Breast epithelium (tissue), 4 donors: Measurements from ENCODE around the gene SHCBP1. TPM values are rescaled to one million over a fixed set of nuclear protein-coding genes. Genes with fewer than 3 reads are reported as not detected.

Experiments used
- DNase-seq, 2 donors: peaks; one replicate each; pipeline ENCODE4 v3.0.0-alpha.2; 2019; ENCODE audit warnings: low spot score in 2 of 2
- H3K27ac ChIP-seq, 2 donors: fragments of 200-600 bp; sonication (generic) in 1 of 2; one replicate each; pipeline ENCODE4 v1.5.1; 2016 to 2019; ENCODE audit warnings: mild to moderate bottlenecking in 1 of 2
- H3K27me3 ChIP-seq, 2 donors: fragments of 200-600 bp; sonication (generic) in 1 of 2; one replicate each; pipeline versions ENCODE4 v1.5.1 to v1.6.0; 2017 to 2019; ENCODE audit warnings: control low read depth in 1 of 2, mild to moderate bottlenecking in 1 of 2
- H3K36me3 ChIP-seq: fragments of 200-600 bp; one replicate; pipeline ENCODE4 v1.5.1; 2019
- H3K4me1 ChIP-seq, 2 donors: fragments of 200-600 bp; sonication (generic); one replicate each; pipeline ENCODE4 v1.5.1; 2016 to 2019; ENCODE audit warnings: control low read depth in 1 of 2
- H3K4me3 ChIP-seq, 3 donors: fragments of 200-600 bp; sonication (generic); 1 replicate in 2 of 3; 2 replicates in 1 of 3; pipeline ENCODE4 v1.5.1; 2016 to 2019; ENCODE audit warnings: mild to moderate bottlenecking in 3 of 3, moderate library complexity in 2 of 3
- H3K9me3 ChIP-seq, 2 donors: fragments of 200-600 bp; sonication (generic) in 1 of 2; one replicate each; pipeline ENCODE4 v1.5.1; 2016 to 2019; ENCODE audit warnings: control low read depth in 1 of 2
- POLR2A ChIP-seq: fragments of 450-650 bp; IDR thresholded peaks from one replicate; pipeline ENCODE4 v1.6.1; 2016; ENCODE audit warnings: antibody characterized with exemption, mild to moderate bottlenecking, moderate library complexity
- POLR2AphosphoS5 ChIP-seq, 3 donors: sonication (generic); formaldehyde crosslinking; IDR thresholded peaks; one replicate each; pipeline ENCODE4 v1.6.1; 2017; ENCODE audit warnings: antibody characterized with exemption in 3 of 3
- intact Hi-C: fragments of 100-400 bp; cut with DNase I; formaldehyde crosslinking; loops from one replicate; pipeline ENCODE4 v1.15.1; 2023; ENCODE audit warnings: low total_unique reads
- total RNA-seq, 3 donors: library from RNA; depleted of rRNA; stranded (reverse); fragments of >200 nt; gene quantifications; one replicate each; pipeline ENCODE4 v1.1.0, GENCODE V29; 2016
- TF ChIP-seq, protein P1 (sequence below), 3 donors: fragments of 450-650 bp; IDR thresholded peaks; one replicate each; pipeline ENCODE4 v1.5.1; 2016 to 2017; ENCODE audit warnings: antibody characterized with exemption in 3 of 3, mild to moderate bottlenecking in 3 of 3, moderate library complexity in 3 of 3

The SHCBP1 gene
- total RNA-seq: under 1 TPM; 0.33 to 0.96 (median 0.44) TPM

DNA sequence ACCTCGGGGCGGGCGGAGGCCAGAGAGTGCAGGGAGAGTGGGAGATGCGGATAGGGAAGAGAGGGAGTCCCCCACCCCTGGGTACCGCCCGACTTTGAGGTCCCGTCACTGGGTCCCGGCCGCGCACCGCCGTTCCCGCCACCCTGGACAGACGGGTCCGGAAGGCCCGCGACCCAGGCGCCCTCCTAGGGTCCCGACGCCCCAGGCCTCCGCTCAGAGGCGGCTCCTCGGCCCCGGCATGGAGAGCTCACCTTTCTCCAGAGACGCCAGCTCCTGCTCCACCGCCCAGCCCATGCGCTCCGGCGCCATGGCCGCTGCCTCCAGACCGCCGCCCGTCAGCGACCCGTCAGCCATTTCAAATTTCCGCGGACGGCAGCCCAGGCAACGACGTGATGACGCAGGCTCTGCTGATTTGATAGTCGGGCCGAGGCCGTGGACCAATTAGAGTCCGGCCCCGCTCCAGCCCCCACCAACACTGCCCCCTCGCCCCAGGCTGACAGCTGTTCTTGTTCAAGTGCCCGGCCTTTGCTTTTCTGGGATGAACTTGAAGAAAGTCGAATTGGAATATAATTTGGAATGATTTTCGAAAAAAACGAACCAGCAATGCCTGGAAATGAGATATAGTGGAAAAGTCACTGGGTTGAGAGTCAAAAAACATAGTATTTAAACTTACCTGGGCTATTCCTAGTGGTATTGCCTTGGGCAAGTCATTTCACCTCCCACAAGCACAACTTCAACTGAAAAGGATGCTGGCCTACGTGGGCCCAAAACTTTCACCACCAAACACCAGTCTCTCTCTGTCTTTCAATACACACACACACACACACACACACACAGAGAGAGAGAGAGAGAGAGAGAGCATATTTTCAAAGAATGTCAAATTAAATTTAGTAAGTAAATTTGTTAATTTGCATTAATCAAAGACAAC, at the start of gene SHCBP1:
Gene SHCBP1 (minus strand): TSS at position 374 of the 928 bp plus-strand sequence. CDS start 20 bp downstream, at position 354.
- intact Hi-C loops: no loop called here
- no peaks in the 10 kb centered on the region for H3K9me3 ChIP-seq

GRCh38 chr16:46662123-46662522, 40.9 kb upstream of the SHCBP1 start:
- no peak overlapping the region for H3K4me3 ChIP-seq
- DNase-seq: no peak
- no peaks in the 10 kb centered on the region for H3K4me1 ChIP-seq
- intact Hi-C loops: no loop called here
- no peak overlapping the region for H3K27ac ChIP-seq
- no peaks in the 10 kb centered on the region for H3K27me3 ChIP-seq
- TF ChIP-seq, protein P1, sequence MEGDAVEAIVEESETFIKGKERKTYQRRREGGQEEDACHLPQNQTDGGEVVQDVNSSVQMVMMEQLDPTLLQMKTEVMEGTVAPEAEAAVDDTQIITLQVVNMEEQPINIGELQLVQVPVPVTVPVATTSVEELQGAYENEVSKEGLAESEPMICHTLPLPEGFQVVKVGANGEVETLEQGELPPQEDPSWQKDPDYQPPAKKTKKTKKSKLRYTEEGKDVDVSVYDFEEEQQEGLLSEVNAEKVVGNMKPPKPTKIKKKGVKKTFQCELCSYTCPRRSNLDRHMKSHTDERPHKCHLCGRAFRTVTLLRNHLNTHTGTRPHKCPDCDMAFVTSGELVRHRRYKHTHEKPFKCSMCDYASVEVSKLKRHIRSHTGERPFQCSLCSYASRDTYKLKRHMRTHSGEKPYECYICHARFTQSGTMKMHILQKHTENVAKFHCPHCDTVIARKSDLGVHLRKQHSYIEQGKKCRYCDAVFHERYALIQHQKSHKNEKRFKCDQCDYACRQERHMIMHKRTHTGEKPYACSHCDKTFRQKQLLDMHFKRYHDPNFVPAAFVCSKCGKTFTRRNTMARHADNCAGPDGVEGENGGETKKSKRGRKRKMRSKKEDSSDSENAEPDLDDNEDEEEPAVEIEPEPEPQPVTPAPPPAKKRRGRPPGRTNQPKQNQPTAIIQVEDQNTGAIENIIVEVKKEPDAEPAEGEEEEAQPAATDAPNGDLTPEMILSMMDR (IDR thresholded peaks at IDR 0.05): no peak
- TF ChIP-seq POLR2AphosphoS5 (IDR thresholded peaks at IDR 0.05): no peak
- no peak for TF ChIP-seq POLR2A
- H3K36me3 ChIP-seq: peaks cover 5% of the 10 kb centered on the region
- no peaks in the 10 kb centered on the region for H3K9me3 ChIP-seq

More for the DNA sequence above, at the start of gene SHCBP1:
- H3K27me3 ChIP-seq: no peaks in the 10 kb centered on the region
- no peaks in the 10 kb centered on the region for H3K36me3 ChIP-seq
- TF ChIP-seq POLR2AphosphoS5 (IDR thresholded peaks at IDR 0.05): no peak
- TF ChIP-seq POLR2A: no peak
- TF ChIP-seq, protein P1 (IDR thresholded peaks at IDR 0.05): no peak
- H3K4me1 ChIP-seq: no peaks in the 10 kb centered on the region
- H3K4me3 ChIP-seq: peak within 1 kb of the TSS; percentile 53 to 80 (median 60)
- H3K27ac ChIP-seq: no peak within 1 kb of the TSS
- DNase-seq: peak; percentile 71 to 75

GRCh38 chr16:46658925-46659324, 37.7 kb upstream of the SHCBP1 start:
- Histone ChIP-seq H3K4me3 (no peak overlapping the region), H3K36me3 (peaks cover 5% of the 10 kb centered on the region), H3K9me3 (no peaks in the 10 kb centered on the region), H3K4me1 (no peaks in the 10 kb centered on the region), H3K27ac (no peak overlapping the region), H3K27me3 (no peaks in the 10 kb centered on the region)
- TF ChIP-seq POLR2A (no peak), POLR2AphosphoS5 (IDR thresholded peaks at IDR 0.05) (no peak)
- TF ChIP-seq, protein P1 (IDR thresholded peaks at IDR 0.05): no peak
- no peak for DNase-seq
- intact Hi-C loops: no loop called here

- no peak overlapping the region for H3K27ac ChIP-seq
- intact Hi-C loops: no loop called here
- no peaks in the 10 kb centered on the region for H3K4me1 ChIP-seq
- no peak for TF ChIP-seq POLR2AphosphoS5 (IDR thresholded peaks at IDR 0.05)
- TF ChIP-seq, protein P1 (IDR thresholded peaks at IDR 0.05): no peak
- DNase-seq: no peak
- no peaks in the 10 kb centered on the region for H3K27me3 ChIP-seq
- H3K9me3 ChIP-seq: no peaks in the 10 kb centered on the region
- H3K36me3 ChIP-seq: no peaks in the 10 kb centered on the region
- H3K4me3 ChIP-seq: no peak overlapping the region
Observed at GRCh38 chr16:46651305-46651704, 30.1 kb upstream of the SHCBP1 start.

DNA sequence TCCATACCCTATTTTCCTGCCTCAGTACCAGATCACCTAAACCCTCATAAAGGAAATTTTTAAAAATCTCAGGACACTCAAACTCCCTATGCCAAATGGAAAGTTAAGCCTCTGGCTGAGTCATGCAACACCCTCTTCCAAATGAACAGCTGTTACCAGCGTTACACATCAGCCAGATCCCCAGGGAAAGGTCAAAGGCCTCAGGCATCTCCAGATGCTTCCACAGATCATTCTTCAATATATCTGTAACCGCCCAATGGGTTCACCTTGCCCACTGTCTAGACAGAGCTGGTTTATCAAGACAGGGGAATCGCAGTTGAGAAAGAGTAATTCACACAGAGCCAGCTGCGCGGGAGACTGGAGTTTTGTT, 29.1 kb upstream of the SHCBP1 start:
- no peaks in the 10 kb centered on the region for H3K9me3 ChIP-seq
- H3K36me3 ChIP-seq: no peaks in the 10 kb centered on the region
- H3K4me3 ChIP-seq: peak overlapping the region; percentile 9 to 64 (median 45)
- H3K4me1 ChIP-seq: no peaks in the 10 kb centered on the region
- TF ChIP-seq, protein P1 (IDR thresholded peaks at IDR 0.05): no peak
- TF ChIP-seq POLR2AphosphoS5 (IDR thresholded peaks at IDR 0.05) (peak in 1 of 3 donors; percentile 11), POLR2A (no peak)
- no peaks in the 10 kb centered on the region for H3K27me3 ChIP-seq
- intact Hi-C loops: no loop called here
- H3K27ac ChIP-seq: peak overlapping the region; percentile 81 to 92
- DNase-seq: no peak
